Embryonic facial prominence (tissue), 1 donor: ENCODE data around the gene ELAVL2.
"Not testable (repeated sequence)": the region's sequence is repeated elsewhere in the genome, so short reads cannot be mapped to it uniquely, and the experiment has no call there.

Source experiments
- DNase-seq: peaks from one replicate; pipeline ENCODE4 v3.0.0-alpha.2; 2016; ENCODE audit errors: extremely low spot score

Gene ELAVL2

DNA sequence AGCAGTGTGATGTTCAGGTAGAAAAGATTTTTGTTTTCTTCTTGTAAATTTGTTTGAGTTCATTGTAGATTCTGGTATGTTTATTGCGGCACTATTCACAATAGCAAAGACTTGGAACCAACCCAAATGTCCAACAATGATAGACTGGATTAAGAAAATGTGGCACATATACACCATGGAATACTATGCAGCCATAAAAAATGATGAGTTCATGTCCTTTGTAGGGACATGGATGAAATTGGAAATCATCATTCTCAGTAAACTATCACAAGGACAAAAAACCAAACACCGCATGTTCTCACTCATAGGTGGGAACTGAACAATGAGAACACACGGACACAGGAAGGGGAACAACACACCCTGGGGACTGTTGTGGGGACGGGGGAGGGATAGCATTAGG is 103.0 kb downstream of the ELAVL2 start:
- DNase-seq: not testable (repeated sequence)

GRCh38 chr9:23721466-23721865 is 104.6 kb downstream of the ELAVL2 start:
- DNase-seq: no peak

GRCh38 chr9:23717505-23717904 is 108.5 kb downstream of the ELAVL2 start:
- no peak for DNase-seq

DNA sequence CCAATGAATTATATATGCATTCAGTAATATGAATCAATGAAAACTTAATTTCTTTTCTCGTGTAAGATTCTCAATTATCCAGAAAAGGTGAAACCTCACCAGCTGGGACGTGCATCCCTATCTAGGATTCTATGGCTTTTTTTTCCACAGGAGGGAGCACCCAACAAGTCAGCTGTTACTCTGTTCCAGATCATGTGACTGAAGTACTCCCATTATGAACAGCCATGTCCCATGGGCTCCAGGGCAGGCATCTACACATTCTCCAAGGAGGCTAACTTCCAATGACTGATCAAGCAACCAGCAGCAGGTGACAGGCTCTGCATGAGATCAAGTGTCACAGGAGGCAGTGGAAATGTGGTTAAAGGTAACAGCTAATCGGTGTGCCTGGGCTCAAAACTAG is 118.8 kb downstream of the ELAVL2 start:
- no peak for DNase-seq

GRCh38 chr9:23702311-23702922 is 123.6 kb downstream of the ELAVL2 start:
- DNase-seq: no peak

- DNase-seq: no peak
Observed at GRCh38 chr9:23701291-23701690, 124.7 kb downstream of the ELAVL2 start.

DNA sequence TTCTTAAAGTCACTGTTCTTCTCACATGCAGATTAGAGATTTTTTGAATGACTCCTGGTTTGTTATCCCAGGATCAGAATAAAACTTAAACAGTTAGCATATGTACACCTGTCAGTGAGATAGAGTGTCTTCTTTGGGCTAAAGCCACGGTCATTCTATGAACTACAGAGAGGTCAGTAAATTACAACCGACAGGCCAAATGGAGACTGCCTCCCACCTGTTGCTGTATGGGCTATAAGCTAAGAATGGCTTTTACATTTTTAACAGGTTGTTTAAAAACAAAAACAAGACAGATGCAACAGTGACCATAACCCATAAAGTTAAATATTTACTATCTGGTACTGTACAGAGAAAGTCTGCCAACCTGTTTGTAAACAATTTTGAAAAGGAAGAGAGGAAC is 125.7 kb downstream of the ELAVL2 start:
- DNase-seq: no peak

GRCh38 chr9:23698161-23698560 is 127.9 kb downstream of the ELAVL2 start:
- no peak for DNase-seq

DNA sequence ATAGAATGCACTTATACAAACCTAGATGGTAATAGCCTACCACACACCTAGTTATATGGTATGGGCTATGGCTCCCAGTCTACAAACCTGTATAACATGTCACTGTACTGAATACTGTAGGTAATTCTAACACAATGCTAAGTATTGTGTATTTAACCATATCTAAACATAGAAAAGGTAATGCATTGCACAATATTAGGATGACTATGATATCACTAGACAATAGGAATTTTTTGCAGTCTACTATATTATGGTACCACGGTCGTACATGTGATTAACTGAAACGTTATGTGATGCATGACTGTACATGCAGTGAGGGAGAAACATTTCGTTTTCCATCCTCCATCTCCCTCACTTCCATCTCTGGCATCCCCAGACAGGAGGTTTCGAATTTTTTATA is 130.5 kb downstream of the ELAVL2 start:
- no peak for DNase-seq

- no peak for DNase-seq
Observed at GRCh38 chr9:23693374-23693773, 132.7 kb downstream of the ELAVL2 start.

DNA sequence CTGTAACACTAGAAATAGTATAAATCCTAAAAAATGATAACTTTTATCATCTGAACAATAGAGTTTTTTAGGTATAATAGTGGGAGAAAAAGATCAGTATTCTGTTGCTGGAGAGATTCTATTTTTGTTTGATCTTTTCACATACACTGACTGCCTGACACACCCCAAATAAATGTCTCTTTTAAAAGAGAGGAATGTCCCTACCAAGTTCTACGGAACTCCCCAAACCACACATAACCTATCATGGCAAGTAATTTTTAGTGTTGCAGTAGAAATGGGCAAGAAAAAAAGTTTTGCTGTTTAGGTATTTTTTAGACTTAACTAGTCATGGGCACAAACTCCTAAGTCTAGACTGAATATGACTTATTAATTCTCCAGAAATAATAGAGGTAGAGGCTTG is 139.1 kb downstream of the ELAVL2 start:
- DNase-seq: no peak

DNA sequence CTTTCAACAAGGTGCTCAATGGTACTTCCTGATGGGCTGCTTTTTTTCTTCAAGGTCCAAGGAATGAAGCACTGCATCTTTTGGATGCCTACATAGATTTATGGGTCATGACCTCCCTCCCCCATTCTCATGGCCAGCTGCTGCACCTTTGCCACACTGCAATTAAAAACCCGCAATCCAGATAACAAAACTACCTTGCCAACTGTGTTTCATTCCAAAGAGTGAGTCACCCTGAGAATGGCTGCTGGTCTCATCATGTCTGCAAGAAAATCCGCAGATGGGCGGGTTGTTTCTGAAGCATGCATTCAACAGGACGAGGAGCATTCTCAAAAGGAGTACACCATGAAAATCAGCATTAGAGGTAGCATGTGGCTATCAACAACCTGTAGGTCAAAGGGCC is 139.8 kb downstream of the ELAVL2 start:
- DNase-seq: no peak

GRCh38 chr9:23683611-23684061 is 142.4 kb downstream of the ELAVL2 start:
- no peak for DNase-seq

DNA sequence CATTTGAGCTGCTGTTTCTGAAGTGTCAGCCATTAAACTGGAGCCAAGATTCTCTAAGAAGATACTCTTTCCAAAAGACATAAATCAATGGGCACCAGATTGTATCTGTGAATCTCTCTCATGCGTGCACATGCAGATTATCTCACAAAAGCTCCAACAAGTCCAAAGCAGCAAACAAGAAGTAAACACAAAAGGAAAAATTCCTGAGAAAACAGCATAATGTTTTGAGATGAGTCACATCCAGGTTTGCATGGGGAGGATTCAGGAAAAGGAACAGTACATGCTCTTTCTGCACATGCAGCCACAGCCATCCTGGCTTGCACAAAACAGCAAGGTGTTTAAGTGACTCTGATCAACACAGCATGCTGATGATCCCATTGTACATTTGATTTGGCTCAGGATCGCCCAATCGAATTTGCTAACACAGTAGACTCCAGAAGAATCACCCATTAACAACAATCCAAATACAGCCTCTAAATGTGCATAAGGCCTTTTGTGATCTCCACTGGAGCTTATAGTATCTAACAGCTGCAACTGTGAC is 143.1 kb downstream of the ELAVL2 start:
- DNase-seq: no peak

- DNase-seq: no peak
Observed at GRCh38 chr9:23682352-23682751, 143.7 kb downstream of the ELAVL2 start.

DNA sequence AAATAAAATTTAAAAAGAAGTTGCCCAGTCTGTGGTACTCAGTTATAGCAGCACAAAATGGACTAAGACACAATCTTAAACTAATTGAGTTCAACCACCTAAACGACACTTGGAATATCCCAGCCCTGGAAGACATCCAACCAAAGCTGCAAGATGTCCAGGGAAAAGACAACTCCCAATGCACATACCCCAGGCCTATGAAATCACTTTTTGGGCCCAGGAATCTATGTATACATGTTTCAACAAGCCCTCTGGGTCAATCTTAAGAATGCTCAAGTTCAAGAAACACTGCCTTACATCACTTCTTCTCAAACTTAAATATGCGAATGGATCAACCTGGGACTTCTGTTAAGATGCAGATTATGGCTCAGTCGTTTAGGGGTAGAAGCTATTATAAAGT is 148.6 kb downstream of the ELAVL2 start:
- no peak for DNase-seq

GRCh38 chr9:23674016-23674585 is 151.9 kb downstream of the ELAVL2 start:
- DNase-seq: no peak

- no peak for DNase-seq
Observed at GRCh38 chr9:23672151-23672550, 153.9 kb downstream of the ELAVL2 start.

GRCh38 chr9:23669776-23670175 is 156.3 kb downstream of the ELAVL2 start:
- no peak for DNase-seq

DNA sequence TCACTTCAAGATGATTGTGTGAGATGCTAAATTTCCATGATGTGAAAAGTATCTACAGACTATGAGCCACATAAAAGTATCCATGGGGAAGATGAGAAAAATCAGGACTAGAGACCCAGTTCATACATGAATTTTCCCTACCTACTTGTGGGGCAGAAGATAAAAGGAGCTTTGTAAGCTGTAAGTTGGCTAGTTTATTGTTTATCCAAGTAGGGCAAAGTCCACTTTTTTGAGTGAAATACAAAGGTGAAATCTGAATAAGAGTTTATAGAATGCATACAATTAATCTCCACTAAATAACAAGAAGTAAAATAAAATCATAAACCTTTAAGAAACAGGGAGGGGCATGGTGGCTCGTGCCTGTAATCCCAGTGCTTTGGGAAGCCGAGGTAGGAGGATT is 160.4 kb downstream of the ELAVL2 start:
- no peak for DNase-seq

DNA sequence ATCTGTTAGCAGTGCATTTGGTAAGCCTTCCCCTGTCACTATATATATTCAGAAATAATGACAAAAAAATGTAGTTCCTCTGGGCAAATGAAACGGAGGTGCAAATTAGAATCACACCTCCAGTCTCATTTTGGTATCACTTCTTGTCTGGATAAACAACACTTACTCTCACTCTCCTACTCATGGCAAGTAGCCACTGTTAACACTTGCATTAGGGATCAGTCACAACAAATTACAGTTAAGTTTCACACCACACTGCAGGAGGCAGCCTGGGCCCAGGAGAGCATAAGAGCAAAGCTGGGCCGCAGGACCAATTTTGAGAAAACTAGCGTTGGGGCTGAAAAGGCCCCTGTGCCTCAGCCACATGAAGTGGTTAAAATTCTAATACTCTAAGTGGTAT is 161.0 kb downstream of the ELAVL2 start:
- DNase-seq: no peak

DNA sequence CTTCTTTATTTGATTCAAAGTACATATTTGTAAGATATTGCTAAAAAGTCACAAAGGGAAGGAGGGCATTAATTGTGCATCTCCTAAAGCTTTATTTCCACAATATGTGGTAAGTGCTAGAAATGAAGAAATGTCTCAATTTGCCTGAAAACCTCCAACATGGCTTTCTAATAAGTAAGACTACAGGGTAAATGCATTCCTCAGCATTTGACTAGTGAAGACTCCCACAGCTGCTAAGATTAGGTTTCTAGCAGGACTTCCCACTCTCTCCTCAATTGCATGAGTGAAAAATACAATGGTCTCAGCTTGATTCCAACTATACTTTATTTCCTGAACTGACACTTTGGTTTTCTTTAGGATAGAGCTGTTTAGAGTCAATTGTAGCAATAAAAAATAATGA is 162.1 kb downstream of the ELAVL2 start:
- DNase-seq: no peak

- DNase-seq: no peak
Observed at GRCh38 chr9:23663536-23663935, 162.5 kb downstream of the ELAVL2 start.

- DNase-seq: no peak
Observed at GRCh38 chr9:23663125-23663524, 162.9 kb downstream of the ELAVL2 start.
